Loucy (cell line): ENCODE data around the gene RALGPS1.

Experiments
- H2AFZ ChIP-seq: fragments of 200-600 bp; sonication (generic); 2 replicates; pipeline ENCODE4 v1.6.0; 2016; ENCODE audit warnings: antibody characterized with exemption, mild to moderate bottlenecking, low read length, moderate library complexity
- H3F3A ChIP-seq: fragments of 200-600 bp; 2 replicates; pipeline ENCODE4 v1.6.0; 2016; ENCODE audit warnings: antibody characterized with exemption, low read depth, mild to moderate bottlenecking
- H3K27me3 ChIP-seq: fragments of 200-600 bp; sonication (generic); 2 replicates; pipeline ENCODE4 v1.6.1; 2014; ENCODE audit warnings: low read length, mild to moderate bottlenecking; ENCODE audit not compliant: insufficient read depth, poor library complexity, severe bottlenecking
- H3K36me3 ChIP-seq: fragments of 200-600 bp; sonication (generic); 2 replicates; pipeline ENCODE4 v1.6.1; 2016; ENCODE audit warnings: low read length; ENCODE audit not compliant: insufficient read depth
- H3K4me1 ChIP-seq: fragments of 200-600 bp; sonication (generic); 2 replicates; pipeline ENCODE4 v1.5.1; 2014; ENCODE audit warnings: low read length, mild to moderate bottlenecking; ENCODE audit not compliant: insufficient read depth, poor library complexity, severe bottlenecking
- H3K4me2 ChIP-seq: fragments of 200-600 bp; sonication (generic); 2 replicates; pipeline ENCODE4 v1.6.0; 2014; ENCODE audit warnings: antibody characterized with exemption, low read length, low read depth, mild to moderate bottlenecking; ENCODE audit not compliant: poor library complexity, severe bottlenecking
- H3K4me3 ChIP-seq: fragments of 200-600 bp; sonication (generic); 2 replicates; pipeline ENCODE4 v1.5.1; 2014; ENCODE audit warnings: low read length, mild to moderate bottlenecking, mixed read lengths; ENCODE audit not compliant: poor library complexity, severe bottlenecking
- H3K79me2 ChIP-seq: fragments of 200-600 bp; sonication (generic); 2 replicates; pipeline ENCODE4 v1.6.1; 2014; ENCODE audit warnings: low read length; ENCODE audit not compliant: insufficient read depth
- H3K9ac ChIP-seq: fragments of 200-600 bp; sonication (generic); 2 replicates; pipeline ENCODE4 v1.6.0; 2014; ENCODE audit warnings: mild to moderate bottlenecking, low read depth, low read length, moderate library complexity; ENCODE audit not compliant: poor library complexity, severe bottlenecking
- H3K9me2 ChIP-seq: fragments of 200-600 bp; sonication (generic); replicated peaks from 2 replicates; pipeline ENCODE4 v1.6.1; 2016; ENCODE audit warnings: low read depth, low read length, mixed read lengths
- H3K9me3 ChIP-seq: fragments of 200-600 bp; sonication (generic); 2 replicates; pipeline ENCODE4 v1.6.1; 2014; ENCODE audit warnings: mild to moderate bottlenecking, antibody characterized with exemption, low read length, low read depth; ENCODE audit not compliant: insufficient read depth
- H4K20me1 ChIP-seq: fragments of 200-600 bp; sonication (generic); 2 replicates; pipeline ENCODE4 v1.6.0; 2014; ENCODE audit warnings: antibody characterized with exemption, low read length, mild to moderate bottlenecking; ENCODE audit not compliant: insufficient read depth, poor library complexity, severe bottlenecking
- EZH2phosphoT487 ChIP-seq: fragments of 200-600 bp; IDR thresholded peaks from 2 replicates; pipeline ENCODE4 v1.6.1; 2018; ENCODE audit warnings: antibody characterized with exemption, mild to moderate bottlenecking, moderate library complexity, borderline replicate concordance
- TF ChIP-seq, protein P1 (sequence below): fragments of 200-600 bp; sonication (generic); conservative IDR thresholded peaks from 2 replicates; pipeline ENCODE4 v1.5.1; 2014; ENCODE audit warnings: mild to moderate bottlenecking, antibody characterized with exemption, low read length

RALGPS1 gene

GRCh38 chr9:127045148-127045547 is 130.6 kb downstream of the RALGPS1 start:
- H3K9me2 ChIP-seq, result no peaks in the 10 kb centered on the region
- no peaks in the 10 kb centered on the region for H4K20me1 ChIP-seq
- no peak overlapping the region for H3K4me2 ChIP-seq

DNA sequence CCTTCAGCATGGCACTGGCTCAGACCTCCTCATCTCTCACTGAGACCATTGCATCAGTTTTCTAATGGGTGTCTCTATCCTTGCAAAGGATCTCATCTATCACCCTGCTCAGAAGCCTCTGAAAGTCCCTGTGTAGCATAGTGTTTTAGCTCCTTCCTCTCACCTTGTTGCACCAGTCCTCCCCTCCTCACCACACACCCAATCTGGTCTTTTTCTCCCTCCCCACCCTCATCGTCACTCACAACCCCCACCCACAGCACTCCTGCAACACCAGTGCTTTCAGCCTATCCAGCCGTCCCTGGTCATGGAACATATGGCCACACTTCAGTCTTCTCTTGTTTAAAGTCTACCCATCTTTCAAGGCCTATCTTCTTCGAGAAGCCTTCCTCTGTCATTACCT is 133.4 kb downstream of the RALGPS1 start:
- H3K4me2 ChIP-seq, result no peak overlapping the region
- H3F3A ChIP-seq, result no peaks in the 10 kb centered on the region
- TF ChIP-seq, protein P1, sequence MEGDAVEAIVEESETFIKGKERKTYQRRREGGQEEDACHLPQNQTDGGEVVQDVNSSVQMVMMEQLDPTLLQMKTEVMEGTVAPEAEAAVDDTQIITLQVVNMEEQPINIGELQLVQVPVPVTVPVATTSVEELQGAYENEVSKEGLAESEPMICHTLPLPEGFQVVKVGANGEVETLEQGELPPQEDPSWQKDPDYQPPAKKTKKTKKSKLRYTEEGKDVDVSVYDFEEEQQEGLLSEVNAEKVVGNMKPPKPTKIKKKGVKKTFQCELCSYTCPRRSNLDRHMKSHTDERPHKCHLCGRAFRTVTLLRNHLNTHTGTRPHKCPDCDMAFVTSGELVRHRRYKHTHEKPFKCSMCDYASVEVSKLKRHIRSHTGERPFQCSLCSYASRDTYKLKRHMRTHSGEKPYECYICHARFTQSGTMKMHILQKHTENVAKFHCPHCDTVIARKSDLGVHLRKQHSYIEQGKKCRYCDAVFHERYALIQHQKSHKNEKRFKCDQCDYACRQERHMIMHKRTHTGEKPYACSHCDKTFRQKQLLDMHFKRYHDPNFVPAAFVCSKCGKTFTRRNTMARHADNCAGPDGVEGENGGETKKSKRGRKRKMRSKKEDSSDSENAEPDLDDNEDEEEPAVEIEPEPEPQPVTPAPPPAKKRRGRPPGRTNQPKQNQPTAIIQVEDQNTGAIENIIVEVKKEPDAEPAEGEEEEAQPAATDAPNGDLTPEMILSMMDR, result no peak
- TF ChIP-seq EZH2phosphoT487, result no peak
- H3K9me2 ChIP-seq, result no peaks in the 10 kb centered on the region
- no peak overlapping the region for H2AFZ ChIP-seq
- H3K9ac ChIP-seq, result no peak overlapping the region
- no peaks in the 10 kb centered on the region for H3K79me2 ChIP-seq
- H3K4me3 ChIP-seq, result no peak overlapping the region
- no peaks in the 10 kb centered on the region for H4K20me1 ChIP-seq
- no peaks in the 10 kb centered on the region for H3K4me1 ChIP-seq
- no peaks in the 10 kb centered on the region for H3K36me3 ChIP-seq
- no peaks in the 10 kb centered on the region for H3K9me3 ChIP-seq
- no peaks in the 10 kb centered on the region for H3K27me3 ChIP-seq

More at GRCh38 chr9:127045148-127045547, 130.6 kb downstream of the RALGPS1 start:
- TF ChIP-seq EZH2phosphoT487, result no peak
- TF ChIP-seq, protein P1, result no peak
- Histone ChIP-seq H3K9me3 (no peaks in the 10 kb centered on the region), H3K4me1 (no peaks in the 10 kb centered on the region), H3K4me3 (no peak overlapping the region), H3K27me3 (no peaks in the 10 kb centered on the region), H3K9ac (no peak overlapping the region), H2AFZ (no peak overlapping the region), H3K79me2 (no peaks in the 10 kb centered on the region), H3F3A (no peaks in the 10 kb centered on the region), H3K36me3 (no peaks in the 10 kb centered on the region)

DNA sequence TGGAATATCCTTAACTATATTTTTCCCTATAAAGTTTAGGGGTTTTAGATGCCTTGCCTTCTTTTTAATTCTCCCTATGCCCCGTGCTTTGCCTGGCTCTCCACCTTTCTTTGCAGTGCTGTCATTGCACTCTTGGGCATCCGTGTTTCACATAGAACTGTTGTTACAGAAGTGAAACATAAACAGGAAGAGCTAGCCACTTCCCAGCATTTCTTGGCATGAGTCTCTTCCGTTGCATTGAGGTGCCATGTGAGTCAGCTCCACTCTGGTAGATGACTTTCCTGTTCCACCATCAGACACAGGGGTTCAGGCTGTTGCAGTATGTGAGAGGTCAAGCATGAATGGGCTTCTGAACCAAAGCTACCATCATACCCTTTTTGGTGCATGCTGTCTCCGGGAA is 134.5 kb downstream of the RALGPS1 start:
- Histone ChIP-seq H3K27me3 (no peaks in the 10 kb centered on the region), H3K4me1 (no peaks in the 10 kb centered on the region), H3K79me2 (no peaks in the 10 kb centered on the region), H3K4me2 (no peak overlapping the region), H4K20me1 (no peaks in the 10 kb centered on the region), H3K9ac (no peak overlapping the region), H3F3A (no peaks in the 10 kb centered on the region), H3K9me2 (no peaks in the 10 kb centered on the region), H2AFZ (no peak overlapping the region), H3K4me3 (no peak overlapping the region), H3K36me3 (no peaks in the 10 kb centered on the region; the same call in 1 of the 2 replicates), H3K9me3 (no peaks in the 10 kb centered on the region)
- TF ChIP-seq, protein P1, result no peak
- TF ChIP-seq EZH2phosphoT487, result no peak
